Subcutaneous abdominal adipose tissue (tissue), 5 donors: ENCODE measurements around the gene BPIFB6.

Experiments used
- H3K27ac ChIP-seq: one replicate; pipeline ENCODE4 v1.7.0; 2013; ENCODE audit warnings: low read depth, mild to moderate bottlenecking, inconsistent platforms, low read length, moderate library complexity
- H3K27me3 ChIP-seq, 5 donors: one replicate each; pipeline ENCODE4 v1.7.0; 2013; ENCODE audit warnings: low read length in 5 of 5, inconsistent platforms in 1 of 5; ENCODE audit not compliant: control insufficient read depth in 5 of 5, insufficient read depth in 4 of 5
- H3K36me3 ChIP-seq, 5 donors: one replicate each; pipeline ENCODE4 v1.7.0; 2013; ENCODE audit warnings: low read length in 5 of 5; ENCODE audit not compliant: control insufficient read depth in 5 of 5, insufficient read depth in 5 of 5
- H3K4me1 ChIP-seq, 5 donors: one replicate each; pipeline ENCODE4 v1.7.0; 2013; ENCODE audit warnings: low read length in 5 of 5, mild to moderate bottlenecking in 3 of 5, moderate library complexity in 1 of 5; ENCODE audit not compliant: control insufficient read depth in 5 of 5, insufficient read depth in 5 of 5
- H3K4me3 ChIP-seq, 5 donors: one replicate each; pipeline ENCODE4 v1.7.0; 2013; ENCODE audit warnings: low read length in 5 of 5, low read depth in 1 of 5
- H3K9ac ChIP-seq, 5 donors: one replicate each; pipeline ENCODE4 v1.7.0; 2013; ENCODE audit warnings: low read length in 5 of 5, mild to moderate bottlenecking in 4 of 5, moderate library complexity in 3 of 5
- H3K9me3 ChIP-seq, 5 donors: one replicate each; pipeline ENCODE4 v1.7.0; 2013; ENCODE audit warnings: low read length in 5 of 5; ENCODE audit not compliant: control insufficient read depth in 5 of 5
- donor health status: healthy.
- donor health status: healthy.
- donor health status: healthy.
- donor health status: healthy.
- donor health status: healthy.

The BPIFB6 gene

DNA sequence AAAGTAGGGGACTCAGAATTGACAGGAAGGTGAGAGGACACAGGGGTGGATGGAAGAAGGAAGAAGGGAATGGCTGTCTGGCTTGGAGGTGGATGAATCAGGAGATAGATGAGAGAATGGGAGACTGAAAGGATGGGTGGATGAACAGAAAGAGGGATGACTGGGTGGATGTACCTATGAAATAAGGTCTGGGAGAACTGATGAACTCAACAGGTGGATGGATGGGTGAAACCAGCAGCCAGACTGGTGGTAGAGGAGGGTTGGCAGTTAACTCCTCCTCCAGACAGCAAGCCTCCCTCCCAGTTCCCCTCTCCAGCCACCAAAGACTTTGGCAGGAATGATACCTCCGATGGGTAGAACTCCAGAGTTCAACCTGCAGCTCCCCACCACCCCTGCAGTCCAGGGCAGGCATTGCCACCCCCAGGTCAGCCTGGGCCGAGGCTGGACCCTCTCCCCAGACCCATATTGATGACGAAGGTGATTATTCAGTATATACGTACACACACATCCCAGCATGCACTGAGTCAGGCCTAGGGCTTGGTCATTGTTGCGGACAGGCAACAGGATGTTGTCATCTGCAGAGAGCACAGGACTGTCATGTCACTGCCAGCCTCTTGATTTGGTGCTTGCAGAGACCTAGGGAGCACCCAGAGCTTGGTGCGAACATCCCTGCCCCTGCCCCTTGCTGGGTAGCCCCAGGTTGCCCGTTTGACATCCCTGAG, 29.2 kb upstream of the BPIFB6 start:
- Histone ChIP-seq H3K36me3 (no peaks in the 10 kb centered on the region), H3K27ac (no peak overlapping the region), H3K4me1 (peaks cover 0 to 9% (median 6%) of the 10 kb centered on the region in 5 donors), H3K27me3 (no peaks in the 10 kb centered on the region), H3K9me3 (peaks cover 0 to 11% (median 5%) of the 10 kb centered on the region in 5 donors), H3K4me3 (no peak overlapping the region), H3K9ac (no peak overlapping the region)

- no peak within 1 kb of the TSS for H3K27ac ChIP-seq
- peaks cover 0 to 11% (median 5%) of the 10 kb centered on the region in 5 donors for H3K9me3 ChIP-seq
- H3K4me3 ChIP-seq: no peak within 1 kb of the TSS
- H3K36me3 ChIP-seq: no peaks in the 10 kb centered on the region
- peaks cover under 1 to 15% (median 10%) of the 10 kb centered on the region in 5 donors for H3K4me1 ChIP-seq
- H3K27me3 ChIP-seq: no peaks in the 10 kb centered on the region
- H3K9ac ChIP-seq: no peak within 1 kb of the TSS
These were observed 27.2 kb upstream of the BPIFB6 start, which contains the start of gene SUN5 for GRCh38 chr20:33004141-33004751. SUN5 (minus strand) TSS chr20:33004433; CDS start chr20:33004340, 93 bp downstream.

GRCh38 chr20:33005132-33005566, 26.3 kb upstream of the BPIFB6 start:
- no peak overlapping the region for H3K9ac ChIP-seq
- peaks cover 0 to 11% (median 5%) of the 10 kb centered on the region in 5 donors for H3K9me3 ChIP-seq
- no peak overlapping the region for H3K27ac ChIP-seq
- H3K4me1 ChIP-seq: peaks cover 2 to 18% (median 13%) of the 10 kb centered on the region in 5 donors
- no peak overlapping the region for H3K4me3 ChIP-seq
- H3K27me3 ChIP-seq: no peaks in the 10 kb centered on the region
- H3K36me3 ChIP-seq: no peaks in the 10 kb centered on the region

DNA sequence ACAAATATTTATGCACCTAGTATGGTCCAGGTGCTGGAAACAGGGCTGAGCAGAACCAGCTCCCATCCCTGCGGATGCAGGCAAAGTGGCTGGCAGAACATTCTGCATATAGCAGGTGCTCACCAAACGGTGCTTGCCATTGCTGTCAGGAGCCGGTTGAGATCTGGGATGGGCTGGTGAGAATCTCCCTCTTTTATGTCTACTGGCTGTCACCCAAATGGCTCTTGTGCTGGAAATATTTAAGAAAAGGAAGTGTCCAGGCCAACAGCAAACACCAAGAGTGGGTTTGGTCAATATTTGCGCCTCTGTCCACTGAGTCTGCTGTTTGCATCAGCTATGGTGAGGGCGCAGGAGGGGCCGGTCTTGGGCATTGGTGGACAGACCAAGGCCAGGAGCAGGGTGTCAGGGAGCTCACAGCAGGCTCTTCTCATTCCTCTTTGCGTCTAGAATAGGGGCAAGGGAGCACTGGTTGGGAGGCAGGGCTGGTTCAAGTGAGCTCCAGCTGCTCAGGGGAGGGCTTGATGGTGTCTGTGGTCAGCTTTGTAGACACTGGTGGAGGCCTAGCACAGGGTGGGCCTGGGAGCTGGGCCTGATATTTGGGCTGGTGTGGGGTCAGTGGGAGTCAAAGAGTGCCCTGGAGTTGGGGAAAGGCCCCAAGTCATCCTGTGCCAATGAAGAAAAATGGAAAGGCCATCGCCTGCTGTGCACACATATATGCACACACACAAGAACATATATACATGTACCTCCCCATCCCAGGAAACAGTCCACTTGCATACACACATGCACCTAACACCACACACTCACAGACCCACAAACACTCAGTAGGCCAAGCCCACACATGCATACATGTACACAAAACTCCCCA, 25.3 kb upstream of the BPIFB6 start:
- no peaks in the 10 kb centered on the region for H3K27me3 ChIP-seq
- peaks cover 0 to 11% (median 5%) of the 10 kb centered on the region in 5 donors for H3K9me3 ChIP-seq
- peaks cover 2 to 17% (median 13%) of the 10 kb centered on the region in 5 donors for H3K4me1 ChIP-seq
- H3K27ac ChIP-seq: no peak overlapping the region
- no peak overlapping the region for H3K9ac ChIP-seq
- H3K4me3 ChIP-seq: no peak overlapping the region
- H3K36me3 ChIP-seq: no peaks in the 10 kb centered on the region

DNA sequence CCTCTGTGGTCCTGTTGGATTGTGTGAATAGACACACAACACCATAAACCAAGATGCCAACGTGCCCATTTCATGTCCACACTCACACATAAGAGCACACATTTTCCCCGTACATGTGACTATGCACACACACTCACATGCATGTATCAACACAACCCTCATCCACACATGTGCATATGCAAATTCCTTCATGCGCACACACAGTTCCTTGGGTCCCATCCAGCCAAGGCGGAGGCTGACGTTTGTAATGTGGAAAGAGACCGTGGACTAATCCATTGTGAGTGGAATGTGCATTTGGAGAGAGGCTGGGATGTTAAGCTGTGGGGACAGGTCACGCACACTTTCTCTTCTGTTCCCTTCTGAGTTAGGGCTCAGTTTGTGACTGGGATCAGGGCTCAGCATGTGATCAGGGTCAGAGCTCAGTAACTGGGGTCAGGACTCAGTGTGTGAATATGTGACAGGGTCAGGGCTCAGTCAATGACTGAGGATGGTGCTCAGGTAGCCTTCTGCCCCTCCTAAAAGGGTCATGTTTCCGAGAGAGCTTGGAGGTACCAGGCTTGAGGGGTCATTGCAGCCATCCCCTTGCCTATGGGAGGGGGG, 24.6 kb upstream of the BPIFB6 start:
- H3K4me3 ChIP-seq: no peak overlapping the region
- H3K9ac ChIP-seq: no peak overlapping the region
- H3K27me3 ChIP-seq: no peaks in the 10 kb centered on the region
- peaks cover 2 to 17% (median 13%) of the 10 kb centered on the region in 5 donors for H3K4me1 ChIP-seq
- peaks cover 0 to 11% (median 5%) of the 10 kb centered on the region in 5 donors for H3K9me3 ChIP-seq
- H3K36me3 ChIP-seq: no peaks in the 10 kb centered on the region
- no peak overlapping the region for H3K27ac ChIP-seq

- Histone ChIP-seq H3K4me1 (peaks cover 2 to 17% (median 13%) of the 10 kb centered on the region in 5 donors), H3K9ac (no peak within 1 kb of the TSS), H3K4me3 (no peak within 1 kb of the TSS), H3K27me3 (no peaks in the 10 kb centered on the region), H3K27ac (no peak within 1 kb of the TSS), H3K9me3 (peaks cover 0 to 11% (median 5%) of the 10 kb centered on the region in 5 donors), H3K36me3 (no peaks in the 10 kb centered on the region)
These were observed 23.8 kb upstream of the BPIFB6 start, which contains the start of gene BPIFB2 for GRCh38 chr20:33007376-33008335. BPIFB2 (plus strand) TSS chr20:33007704; CDS start chr20:33008575, 871 bp downstream.

GRCh38 chr20:33008336-33009213, 22.9 kb upstream of the BPIFB6 start:
- H3K27me3 ChIP-seq: no peaks in the 10 kb centered on the region
- H3K36me3 ChIP-seq: no peaks in the 10 kb centered on the region
- H3K4me3 ChIP-seq: no peak overlapping the region
- no peak overlapping the region for H3K27ac ChIP-seq
- no peak overlapping the region for H3K9ac ChIP-seq
- peaks cover 0 to 11% (median 5%) of the 10 kb centered on the region in 5 donors for H3K9me3 ChIP-seq
- H3K4me1 ChIP-seq: peaks cover 2 to 17% (median 13%) of the 10 kb centered on the region in 5 donors
